ENCODE measurements around the gene ARMH1.

GRCh38 chr1:44648529-44649250 lies 25.8 kb upstream of the ARMH1 start:
- TF ChIP-seq CTCF (IDR thresholded peaks at IDR 0.05 in 8 of 11, conservative IDR thresholded peaks at IDR 0.05 in 3 of 11) (no peak), POLR2A (IDR thresholded peaks at IDR 0.05) (no peak)

All from spleen (tissue), 7 donors.